Measurements from ENCODE around the gene SYNDIG1.
"Not testable (repeated sequence)": the region's sequence is repeated elsewhere in the genome, so short reads cannot be mapped to it uniquely, and the experiment has no call there.

The SYNDIG1 gene

DNA sequence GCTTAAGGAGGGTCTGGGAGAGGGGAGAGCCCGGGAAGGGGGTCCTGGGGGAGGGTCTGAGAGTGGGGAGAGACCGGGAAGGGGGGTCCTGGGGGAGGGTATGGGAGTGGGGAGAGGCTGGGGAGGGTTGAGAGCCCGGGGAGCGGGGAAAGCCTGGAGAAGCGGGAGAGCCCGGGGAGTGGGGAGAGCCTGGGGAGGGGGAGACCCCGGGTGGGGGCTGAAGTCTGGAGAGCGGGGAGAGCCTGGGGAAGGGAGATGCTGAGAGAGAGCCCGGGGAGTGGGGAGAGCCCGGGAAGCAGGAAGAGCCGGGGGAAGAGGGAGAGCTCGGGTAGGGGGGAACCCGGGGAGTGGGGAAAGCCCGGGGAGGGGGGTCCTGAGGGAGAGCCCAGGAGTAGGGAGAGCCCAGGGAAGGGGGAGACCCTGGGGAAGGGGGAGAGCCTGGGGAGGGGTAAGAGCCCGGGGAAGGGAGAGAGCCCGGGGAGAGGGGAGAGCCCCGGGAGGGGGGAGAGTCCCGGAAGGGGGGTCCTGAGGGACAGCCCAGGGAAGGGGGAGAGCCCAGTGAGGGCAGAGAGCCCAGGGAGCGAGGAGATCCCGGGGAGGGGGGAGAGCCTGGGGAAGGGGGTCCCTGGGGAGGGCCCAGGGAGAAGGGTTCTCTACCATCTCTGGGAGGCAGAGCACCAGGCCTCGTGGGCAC, 148.5 kb downstream of the SYNDIG1 start:
- no peak for DNase-seq (ENCODE audit: low read depth)
- TF ChIP-seq, protein P1, sequence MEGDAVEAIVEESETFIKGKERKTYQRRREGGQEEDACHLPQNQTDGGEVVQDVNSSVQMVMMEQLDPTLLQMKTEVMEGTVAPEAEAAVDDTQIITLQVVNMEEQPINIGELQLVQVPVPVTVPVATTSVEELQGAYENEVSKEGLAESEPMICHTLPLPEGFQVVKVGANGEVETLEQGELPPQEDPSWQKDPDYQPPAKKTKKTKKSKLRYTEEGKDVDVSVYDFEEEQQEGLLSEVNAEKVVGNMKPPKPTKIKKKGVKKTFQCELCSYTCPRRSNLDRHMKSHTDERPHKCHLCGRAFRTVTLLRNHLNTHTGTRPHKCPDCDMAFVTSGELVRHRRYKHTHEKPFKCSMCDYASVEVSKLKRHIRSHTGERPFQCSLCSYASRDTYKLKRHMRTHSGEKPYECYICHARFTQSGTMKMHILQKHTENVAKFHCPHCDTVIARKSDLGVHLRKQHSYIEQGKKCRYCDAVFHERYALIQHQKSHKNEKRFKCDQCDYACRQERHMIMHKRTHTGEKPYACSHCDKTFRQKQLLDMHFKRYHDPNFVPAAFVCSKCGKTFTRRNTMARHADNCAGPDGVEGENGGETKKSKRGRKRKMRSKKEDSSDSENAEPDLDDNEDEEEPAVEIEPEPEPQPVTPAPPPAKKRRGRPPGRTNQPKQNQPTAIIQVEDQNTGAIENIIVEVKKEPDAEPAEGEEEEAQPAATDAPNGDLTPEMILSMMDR (IDR thresholded peaks at IDR 0.05; ENCODE audit: low read depth, low read length, missing control alignments): no peak
- no peak overlapping the region for H3K4me3 ChIP-seq (ENCODE audit: low read depth, low read length)

DNA sequence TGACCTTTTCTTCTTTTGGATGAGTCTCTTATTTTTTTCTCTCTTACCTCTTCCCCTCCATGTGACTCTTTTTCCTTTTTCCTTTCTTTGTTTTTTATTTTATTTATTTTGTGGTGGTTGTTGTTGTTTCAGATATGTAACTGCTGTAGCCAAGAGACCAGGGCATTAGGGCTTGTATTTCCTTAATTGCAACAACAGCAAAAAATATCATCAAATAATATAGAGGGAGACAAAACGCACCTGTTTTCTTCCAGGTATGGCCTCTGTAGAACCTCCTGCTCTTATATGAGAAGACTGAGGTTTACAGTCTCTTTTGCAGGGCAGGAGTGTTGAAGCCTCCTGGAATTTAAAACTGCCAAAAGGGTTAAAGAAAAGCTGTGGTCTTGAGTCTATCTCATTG, 149.3 kb downstream of the SYNDIG1 start:
- DNase-seq (ENCODE audit: low read depth): no peak
- TF ChIP-seq, protein P1 (IDR thresholded peaks at IDR 0.05; ENCODE audit: low read depth, low read length, missing control alignments): no peak
- H3K4me3 ChIP-seq (ENCODE audit: low read depth, low read length): no peak overlapping the region

- no peak for DNase-seq (ENCODE audit: low read depth)
- H3K4me3 ChIP-seq (ENCODE audit: low read depth, low read length): no peak overlapping the region
- TF ChIP-seq, protein P1 (IDR thresholded peaks at IDR 0.05; ENCODE audit: low read depth, low read length, missing control alignments): no peak
These were observed 149.8 kb downstream of the SYNDIG1 start for GRCh38 chr20:24619212-24619611.

DNA sequence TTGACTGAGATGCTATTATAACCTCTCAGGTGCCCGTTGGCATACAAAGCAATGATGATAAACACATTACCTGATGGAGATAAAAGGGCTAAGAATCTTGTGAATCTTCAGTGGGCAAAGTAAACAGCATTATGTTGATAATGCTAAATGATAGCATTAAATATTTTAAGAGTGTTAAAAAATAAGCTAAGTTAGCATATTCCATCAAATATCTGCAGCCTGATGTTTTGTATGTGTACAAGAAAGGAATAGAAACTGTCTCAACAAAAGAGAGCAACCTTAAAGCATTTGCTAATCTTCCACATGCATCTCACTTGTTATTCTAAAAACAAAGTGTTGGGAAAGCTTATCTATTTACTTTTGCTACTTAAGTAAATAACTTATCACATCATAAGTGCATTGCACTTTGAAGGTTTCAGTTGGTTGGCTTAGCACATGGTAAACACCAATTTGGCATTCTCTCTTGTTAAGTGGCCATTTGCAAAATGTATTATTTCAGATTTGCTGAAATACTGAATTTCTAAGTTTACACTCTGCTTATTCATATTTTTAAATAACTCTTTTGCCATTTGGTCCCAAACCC, 151.6 kb downstream of the SYNDIG1 start:
- DNase-seq (ENCODE audit: low read depth): no peak

DNA sequence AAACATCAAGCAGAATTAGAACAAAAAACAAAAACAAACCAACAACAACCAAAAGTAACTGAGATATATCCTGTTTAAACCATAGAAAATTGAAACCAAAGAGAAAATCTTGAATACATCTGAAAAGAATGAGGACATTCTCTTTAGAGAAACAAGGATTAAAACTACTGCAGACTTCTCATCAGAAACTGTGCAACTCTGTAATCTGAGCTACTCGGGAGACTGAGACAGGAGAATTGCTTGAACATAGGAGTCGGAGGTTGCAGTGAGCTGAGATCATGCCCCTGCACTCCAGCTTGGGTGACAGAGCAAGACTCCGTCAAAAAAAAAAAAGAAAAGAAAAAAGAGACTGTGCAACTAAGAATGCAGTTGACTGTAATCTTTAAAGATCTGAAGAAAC, 153.4 kb downstream of the SYNDIG1 start:
- no peak overlapping the region for H3K4me3 ChIP-seq (ENCODE audit: low read depth, low read length)
- TF ChIP-seq, protein P1 (IDR thresholded peaks at IDR 0.05; ENCODE audit: low read depth, low read length, missing control alignments): no peak
- DNase-seq (ENCODE audit: low read depth): no peak

More for the DNA sequence above, 151.6 kb downstream of the SYNDIG1 start:
- TF ChIP-seq, protein P1 (IDR thresholded peaks at IDR 0.05; ENCODE audit: low read depth, low read length, missing control alignments): no peak
- H3K4me3 ChIP-seq (ENCODE audit: low read depth, low read length): no peak overlapping the region

- H3K4me3 ChIP-seq (ENCODE audit: low read depth, low read length); DNase-seq (ENCODE audit: low read depth): not testable (repeated sequence)
These were observed 156.7 kb downstream of the SYNDIG1 start for GRCh38 chr20:24626141-24626540.

GRCh38 chr20:24627291-24627690, 157.9 kb downstream of the SYNDIG1 start:
- DNase-seq (ENCODE audit: low read depth): no peak
- H3K4me3 ChIP-seq (ENCODE audit: low read depth, low read length): no peak overlapping the region
- TF ChIP-seq, protein P1 (IDR thresholded peaks at IDR 0.05; ENCODE audit: low read depth, low read length, missing control alignments): no peak
